ENCODE measurements around the gene NPS.
A peak's percentile ranks its signal among the peaks of the same experiment; 100 is the strongest.

The NPS gene

DNA sequence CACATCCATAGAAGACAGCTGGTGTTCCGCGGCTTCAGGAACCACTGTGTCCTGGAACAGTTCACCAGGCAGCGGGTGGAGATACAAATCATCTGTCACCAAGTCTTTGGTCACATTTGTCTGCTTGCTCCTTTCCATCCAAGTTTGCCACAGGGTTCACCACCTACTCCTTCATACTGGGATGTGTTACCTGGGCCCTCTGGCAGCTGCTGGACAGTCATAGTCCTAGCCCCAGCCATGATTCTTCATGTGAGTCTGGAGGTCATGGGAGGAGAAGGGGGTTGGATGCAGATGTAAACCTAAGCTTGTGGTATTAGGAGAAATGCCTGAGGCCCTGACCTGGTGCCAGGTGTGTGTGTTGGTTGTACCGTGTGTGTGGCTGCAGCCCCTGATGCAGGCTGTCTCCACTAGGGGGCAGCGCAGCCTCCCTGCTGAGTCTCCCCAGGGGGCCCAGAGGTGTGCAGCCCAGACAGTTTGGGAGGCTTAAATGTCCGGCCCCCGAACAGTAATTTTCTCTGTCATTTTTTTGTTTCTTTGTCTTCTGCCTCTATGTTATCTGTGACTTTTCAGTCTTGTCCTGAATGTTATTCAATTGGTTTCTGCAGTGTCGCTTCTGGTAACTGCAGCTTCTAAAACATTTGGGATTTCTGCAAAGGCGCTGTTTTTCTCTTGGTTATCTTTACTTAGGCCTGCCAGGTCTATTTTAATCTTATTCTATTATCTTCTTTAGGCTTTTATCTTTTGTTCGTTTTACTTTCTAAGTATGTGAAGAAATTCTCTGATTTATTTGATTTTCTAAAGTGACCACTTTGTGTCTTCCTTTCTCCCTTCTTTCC is 14.8 kb downstream of the NPS start:
- no peak for FAIRE-seq

DNA sequence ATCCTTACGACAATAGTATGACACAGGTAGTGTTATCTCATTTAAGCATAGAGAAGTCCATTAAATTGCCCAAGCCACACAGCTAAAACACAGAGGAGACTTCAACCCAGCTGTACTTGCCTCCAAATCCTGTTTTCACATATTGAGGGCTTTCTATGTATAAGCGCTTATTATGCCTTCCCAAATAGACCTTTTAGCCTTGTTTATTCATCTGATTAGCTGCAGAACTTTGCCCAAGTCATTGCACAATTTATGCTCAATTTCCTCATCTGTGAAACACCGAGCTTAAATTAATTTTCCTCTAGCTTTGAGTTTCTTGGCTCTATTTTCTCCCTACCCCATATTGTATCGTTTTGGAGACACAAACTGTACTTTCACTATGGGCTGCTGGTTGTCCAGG is 15.5 kb downstream of the NPS start:
- FAIRE-seq, result no peak

GRCh38 chr10:127565583-127565982 is 16.5 kb downstream of the NPS start:
- no peak for FAIRE-seq

DNA sequence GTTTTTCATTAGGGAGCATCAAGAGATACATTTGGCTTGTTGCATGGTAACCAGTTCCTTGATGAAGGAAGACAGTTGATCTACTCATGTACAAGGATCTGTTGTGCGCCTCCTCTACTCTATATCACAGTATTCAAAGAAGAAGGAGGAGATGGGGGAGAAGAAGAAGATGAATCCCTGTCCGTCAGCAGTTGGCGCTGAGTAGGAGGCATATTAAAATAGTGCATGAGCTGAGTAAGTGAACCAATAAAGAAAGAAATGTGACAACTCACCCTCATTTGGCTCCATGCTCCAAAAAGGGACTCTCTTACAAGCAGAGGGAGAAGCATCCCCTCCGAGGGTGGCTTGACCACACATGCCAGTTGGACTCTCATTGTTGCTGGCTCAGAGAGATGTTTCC is 20.1 kb downstream of the NPS start:
- no peak for FAIRE-seq

DNA sequence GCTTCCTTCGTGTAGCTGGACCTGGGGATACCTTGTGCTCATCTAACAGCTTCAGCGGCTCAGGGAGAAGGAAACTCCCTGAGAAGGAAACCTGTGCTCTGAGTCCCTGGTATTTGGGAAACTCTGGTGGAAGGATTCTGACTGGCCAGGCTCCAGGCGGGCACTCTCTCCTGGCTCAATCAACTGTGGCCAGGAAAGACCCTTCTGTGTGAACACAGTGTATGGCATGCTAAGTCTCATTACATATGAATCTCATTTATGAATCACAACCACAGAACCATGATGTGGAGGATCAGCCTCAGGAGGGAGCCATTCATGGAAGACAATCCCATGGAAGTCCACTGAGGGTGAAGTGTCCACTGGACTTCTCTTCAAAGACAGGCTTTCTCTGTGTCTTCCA is 20.9 kb downstream of the NPS start:
- no peak for FAIRE-seq

DNA sequence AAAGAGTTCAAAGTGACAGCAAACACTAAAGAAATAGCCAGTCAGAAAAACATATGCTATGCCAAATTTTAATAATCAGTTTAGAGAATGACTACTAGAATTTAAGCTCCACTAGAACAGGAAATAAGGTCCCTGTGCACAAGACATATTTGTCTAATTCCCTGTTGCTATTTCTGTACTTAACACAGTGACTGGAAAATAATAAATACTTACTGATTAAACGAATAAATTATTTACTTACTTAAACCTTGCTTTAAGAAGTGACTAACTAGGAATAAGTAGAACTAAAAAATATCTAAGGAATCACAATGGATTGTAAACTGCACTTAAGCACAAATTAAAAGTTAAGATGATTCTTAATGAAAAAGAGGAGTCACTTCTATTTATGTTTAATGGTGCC is 22.3 kb downstream of the NPS start:
- FAIRE-seq, result no peak

DNA sequence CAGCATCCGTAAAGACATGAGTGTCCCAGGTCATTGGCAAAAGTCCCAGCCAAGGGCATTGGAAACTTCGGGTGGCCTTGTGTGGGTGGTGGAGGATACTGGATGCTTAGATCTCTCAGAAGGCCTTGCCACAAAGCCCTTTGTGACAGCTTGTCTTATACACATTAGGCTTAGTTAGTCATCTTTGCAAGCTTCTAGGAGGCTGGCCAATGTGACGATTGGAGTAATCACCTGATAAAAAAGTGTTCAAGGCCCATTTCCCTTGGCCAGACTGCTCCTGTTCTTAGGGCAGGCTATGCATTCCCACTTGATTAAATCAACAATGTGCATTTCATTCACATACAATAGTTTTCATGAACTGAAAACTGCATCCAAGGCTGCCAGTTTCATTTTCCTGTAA is 26.9 kb downstream of the NPS start:
- FAIRE-seq, result no peak

DNA sequence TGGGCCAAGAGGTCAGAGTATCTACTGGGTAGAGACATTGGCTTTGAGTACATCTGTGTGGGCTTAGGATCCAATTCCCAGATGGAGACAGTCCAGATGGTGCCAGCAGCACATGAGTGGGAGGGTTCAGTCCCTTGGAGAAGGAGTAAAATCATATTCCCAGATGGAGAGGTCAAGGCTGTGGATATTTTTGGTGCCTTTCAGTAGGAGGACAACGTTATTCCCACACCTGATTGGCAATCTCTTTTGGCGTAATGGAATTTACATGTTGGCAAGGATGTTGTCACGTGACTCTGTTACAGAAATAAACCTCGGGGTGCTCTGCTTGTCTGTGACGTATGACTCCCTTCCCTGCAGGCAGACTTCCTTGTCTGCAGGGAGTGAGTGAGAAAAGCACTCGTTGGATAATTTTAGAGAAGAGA is 27.6 kb downstream of the NPS start:
- no peak for FAIRE-seq

DNA sequence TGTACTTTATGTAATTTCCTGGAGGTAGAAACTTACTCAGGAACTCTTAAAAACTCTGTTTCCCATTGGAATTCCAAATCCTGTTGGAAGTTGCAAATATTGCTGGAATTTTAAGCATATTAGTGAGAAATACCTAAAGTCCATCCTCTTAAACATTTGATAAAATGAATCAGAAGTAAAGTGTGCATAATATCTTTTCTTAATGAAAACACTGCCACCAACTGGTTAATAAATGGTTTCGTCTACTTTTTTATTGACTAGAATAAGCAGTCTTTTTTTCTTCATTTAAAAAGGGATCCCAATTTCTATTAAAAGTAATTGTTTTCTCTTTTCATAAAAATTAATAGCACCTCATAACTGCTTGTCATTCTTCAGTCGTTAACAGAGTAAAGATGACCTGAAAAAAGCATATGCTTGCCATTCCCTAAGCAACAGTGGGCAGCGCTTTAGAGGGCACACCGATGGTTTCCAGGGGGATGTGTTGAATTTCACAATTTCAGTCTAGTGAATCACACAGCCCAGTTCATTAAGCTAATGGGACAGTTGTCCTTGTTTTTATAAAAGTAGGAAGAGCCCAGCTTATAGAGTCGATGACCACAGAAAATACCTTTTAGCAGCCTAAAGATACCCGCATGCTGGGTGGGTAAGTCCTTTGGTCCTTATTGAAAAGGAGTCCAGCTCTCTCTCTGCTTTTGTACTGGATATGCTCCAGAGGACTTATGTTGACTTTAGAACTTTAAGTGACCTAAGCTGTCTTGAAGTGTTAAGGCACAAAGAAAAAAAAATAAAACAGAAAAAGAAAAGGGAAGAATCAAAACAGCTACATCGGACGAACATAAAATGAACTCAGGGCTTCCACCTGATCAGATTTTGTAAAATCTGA is 28.5 kb downstream of the NPS start:
- FAIRE-seq, result peak; percentile 90

DNA sequence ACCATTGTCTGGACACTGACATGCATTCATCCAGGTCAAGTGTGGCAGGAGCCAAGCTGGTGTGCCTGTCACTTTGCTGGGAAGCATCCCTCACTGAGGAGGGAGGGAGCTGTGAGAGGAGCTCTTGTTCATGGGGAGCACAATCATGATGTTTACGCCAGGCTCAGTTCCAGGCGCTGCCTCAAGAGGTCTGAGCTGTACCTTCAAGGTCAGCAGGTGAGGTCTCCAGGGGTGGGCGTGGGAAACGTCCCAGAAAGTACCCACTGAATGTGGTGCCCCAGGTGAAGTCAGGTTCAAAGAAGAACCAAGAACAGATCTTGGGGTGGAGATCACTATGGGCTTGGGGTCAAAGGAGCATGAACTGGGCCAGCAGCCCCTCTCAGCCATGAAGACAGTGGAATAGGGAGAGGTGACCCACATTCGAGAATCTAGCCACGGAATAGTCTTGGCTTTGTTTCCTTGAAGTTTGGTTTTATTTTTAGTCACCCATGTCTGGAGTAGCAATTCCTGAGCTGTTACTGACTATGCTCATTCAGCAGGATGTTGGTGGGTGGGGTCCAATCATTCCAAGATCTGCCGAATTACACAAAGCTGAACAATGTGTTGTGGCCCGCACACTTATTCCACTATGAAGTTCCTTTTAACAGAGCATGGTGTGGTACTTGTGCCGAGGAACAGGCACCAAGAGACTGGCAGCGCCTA is 29.3 kb downstream of the NPS start:
- FAIRE-seq, result no peak

- no peak for FAIRE-seq
Measured at GRCh38 chr10:127578961-127579305, 29.8 kb downstream of the NPS start.

- FAIRE-seq, result no peak
Measured at GRCh38 chr10:127579640-127580039, 30.5 kb downstream of the NPS start.

GRCh38 chr10:127580822-127581221 is 31.7 kb downstream of the NPS start:
- no peak for FAIRE-seq

DNA sequence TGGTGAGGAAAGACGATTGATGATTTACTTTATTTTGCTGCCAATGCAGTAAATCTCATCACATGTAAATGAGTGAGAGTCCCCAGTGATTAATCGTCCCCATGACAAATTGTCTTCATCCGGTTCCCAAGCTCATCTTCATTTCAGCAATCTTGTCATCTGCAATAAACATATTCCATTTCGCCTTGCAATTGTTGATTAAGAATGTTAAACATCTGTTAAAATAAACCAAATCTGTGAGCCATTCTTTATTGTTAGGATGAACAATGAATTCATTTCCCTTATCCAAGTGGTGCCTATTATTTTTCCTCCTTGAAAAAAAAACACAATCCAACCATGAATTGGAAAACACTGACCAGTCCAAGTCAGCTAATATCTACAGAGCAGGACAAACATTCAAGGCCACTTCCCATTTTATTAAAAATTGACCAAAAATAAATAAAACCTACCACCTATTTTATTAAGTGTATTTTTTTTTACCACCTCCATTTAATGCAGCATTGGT is 36.5 kb downstream of the NPS start:
- FAIRE-seq, result no peak

DNA sequence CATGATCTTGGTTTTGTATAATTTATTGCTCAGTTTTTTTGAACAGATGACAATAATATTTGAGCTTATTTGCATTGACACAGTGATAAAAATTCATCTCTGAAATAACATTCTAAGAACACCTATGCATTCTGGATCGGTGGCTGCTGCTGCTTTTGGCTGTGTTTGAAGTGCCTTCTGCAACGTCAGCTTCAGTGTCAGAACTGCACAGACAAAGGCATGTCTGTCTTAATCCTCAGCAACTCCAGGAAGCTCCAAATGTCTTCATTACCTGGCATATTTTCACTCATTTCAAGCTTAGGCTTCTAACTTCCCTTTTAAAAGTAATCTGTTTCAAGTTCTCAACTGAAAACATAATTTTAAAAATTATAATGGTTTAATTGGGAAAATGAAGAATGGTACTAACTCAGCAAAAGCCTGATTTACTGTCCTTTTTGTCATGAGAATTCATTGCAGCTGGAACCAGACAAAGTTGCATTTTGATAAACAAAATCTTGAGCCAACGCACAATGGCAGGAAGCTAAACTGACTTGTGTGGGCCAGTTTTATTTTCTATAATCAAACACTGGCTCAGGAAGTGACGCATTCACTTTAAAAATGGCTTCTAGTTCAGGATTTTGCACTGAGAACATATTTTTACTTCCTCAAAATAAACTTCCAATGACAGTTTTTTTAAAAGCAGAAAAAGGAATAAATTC is 38.7 kb downstream of the NPS start:
- FAIRE-seq, result no peak

DNA sequence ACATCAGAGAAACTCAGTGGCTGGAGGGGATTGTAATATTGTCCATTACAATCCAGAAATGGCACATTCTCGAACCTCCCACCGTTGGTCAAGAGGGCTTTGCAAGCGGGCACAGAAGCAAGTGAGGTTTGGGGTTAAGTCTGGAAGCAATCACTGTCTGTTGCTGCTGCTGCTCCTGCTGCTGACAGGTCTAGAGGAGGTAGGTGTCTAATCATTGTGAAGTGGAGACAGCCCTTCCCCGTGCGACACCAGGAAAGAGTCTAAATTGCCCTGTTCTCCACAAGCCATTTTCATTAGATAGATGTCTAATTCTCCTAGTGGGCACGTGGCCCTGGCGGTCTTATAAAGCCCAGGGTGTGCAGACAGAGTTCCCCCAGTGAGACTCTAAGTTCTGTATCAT is 43.5 kb downstream of the NPS start:
- FAIRE-seq, result no peak

- FAIRE-seq, result no peak
Measured at GRCh38 chr10:127600479-127600878, 51.4 kb downstream of the NPS start.
